ENCODE results near the gene RNF224. TPM values are rescaled to one million over a fixed set of nuclear protein-coding genes. Genes with fewer than 3 reads are reported as not detected.

The RNF224 gene
- polyA plus RNA-seq, 1 donor from 2014 or later, result not detected

DNA sequence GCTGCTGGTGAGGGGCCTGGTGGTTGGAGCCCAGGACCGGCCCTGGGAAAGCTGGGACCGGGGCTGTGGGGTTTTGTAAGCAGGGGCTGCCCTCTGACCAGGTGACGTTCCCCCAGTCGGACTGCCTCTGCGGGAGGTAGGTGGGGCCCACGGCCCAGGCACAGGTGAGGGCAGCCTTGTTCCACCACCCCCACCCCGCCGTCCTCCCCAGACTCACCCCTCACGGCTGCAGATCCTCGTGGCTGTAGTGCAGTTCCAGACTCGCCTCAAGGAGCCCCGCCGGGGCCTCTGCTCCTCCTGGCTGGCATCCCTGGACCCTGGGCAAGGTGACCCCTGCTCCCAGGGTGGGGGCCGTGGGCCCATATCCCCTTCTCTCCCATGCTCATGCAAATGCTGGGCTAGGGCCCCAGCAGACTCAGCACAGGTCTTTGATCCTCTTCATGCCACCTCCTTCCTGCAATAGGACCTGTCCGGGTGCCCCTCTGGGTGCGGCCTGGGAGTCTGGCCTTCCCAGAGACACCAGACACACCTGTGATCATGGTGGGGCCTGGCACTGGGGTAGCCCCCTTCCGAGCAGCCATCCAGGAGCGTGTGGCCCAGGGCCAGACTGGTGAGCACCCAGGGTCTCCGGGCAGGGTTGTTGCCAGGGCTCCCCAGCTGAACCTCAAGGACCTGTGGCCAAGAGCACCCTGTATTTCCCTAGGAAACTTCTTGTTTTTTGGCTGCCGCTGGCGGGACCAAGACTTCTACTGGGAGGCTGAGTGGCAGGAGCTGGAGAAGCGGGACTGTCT is 11.9 kb upstream of the RNF224 start:
- H3K27ac ChIP-seq (ENCODE audit: low read length), result no peak overlapping the region
- H4K20me1 ChIP-seq (ENCODE audit: insufficient read depth), result no peaks in the 10 kb centered on the region
- H3K36me3 ChIP-seq (ENCODE audit: insufficient read depth, low read length), result no peaks in the 10 kb centered on the region
- H3K27me3 ChIP-seq (ENCODE audit: insufficient read depth, low read depth, low read length), result no peaks in the 10 kb centered on the region
- no peaks in the 10 kb centered on the region for H3K9me2 ChIP-seq (ENCODE audit: insufficient read depth, low read length)
- TF ChIP-seq, protein P1, sequence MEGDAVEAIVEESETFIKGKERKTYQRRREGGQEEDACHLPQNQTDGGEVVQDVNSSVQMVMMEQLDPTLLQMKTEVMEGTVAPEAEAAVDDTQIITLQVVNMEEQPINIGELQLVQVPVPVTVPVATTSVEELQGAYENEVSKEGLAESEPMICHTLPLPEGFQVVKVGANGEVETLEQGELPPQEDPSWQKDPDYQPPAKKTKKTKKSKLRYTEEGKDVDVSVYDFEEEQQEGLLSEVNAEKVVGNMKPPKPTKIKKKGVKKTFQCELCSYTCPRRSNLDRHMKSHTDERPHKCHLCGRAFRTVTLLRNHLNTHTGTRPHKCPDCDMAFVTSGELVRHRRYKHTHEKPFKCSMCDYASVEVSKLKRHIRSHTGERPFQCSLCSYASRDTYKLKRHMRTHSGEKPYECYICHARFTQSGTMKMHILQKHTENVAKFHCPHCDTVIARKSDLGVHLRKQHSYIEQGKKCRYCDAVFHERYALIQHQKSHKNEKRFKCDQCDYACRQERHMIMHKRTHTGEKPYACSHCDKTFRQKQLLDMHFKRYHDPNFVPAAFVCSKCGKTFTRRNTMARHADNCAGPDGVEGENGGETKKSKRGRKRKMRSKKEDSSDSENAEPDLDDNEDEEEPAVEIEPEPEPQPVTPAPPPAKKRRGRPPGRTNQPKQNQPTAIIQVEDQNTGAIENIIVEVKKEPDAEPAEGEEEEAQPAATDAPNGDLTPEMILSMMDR (IDR thresholded peaks at IDR 0.05; ENCODE audit: poor library complexity, severe bottlenecking), result no peak
- TF ChIP-seq MXI1 (conservative IDR thresholded peaks at IDR 0.05; ENCODE audit: poor library complexity, severe bottlenecking) (no peak), EP300 (conservative IDR thresholded peaks at IDR 0.05; ENCODE audit: poor library complexity, severe bottlenecking) (no peak)
- H3K4me2 ChIP-seq (ENCODE audit: low read length), result no peak overlapping the region
- no peaks in the 10 kb centered on the region for H3K9me3 ChIP-seq (ENCODE audit: low read length)
- no peak overlapping the region for H3K4me3 ChIP-seq (ENCODE audit: low read length)
- H3K79me2 ChIP-seq (replicated peaks; ENCODE audit: insufficient read depth, low read length), result no peaks in the 10 kb centered on the region
- no peak overlapping the region for H2AFZ ChIP-seq (ENCODE audit: low read depth, low read length)
- H3K9ac ChIP-seq (ENCODE audit: low read length), result no peak overlapping the region
- H3F3A ChIP-seq (ENCODE audit: insufficient read depth, low read length, poor library complexity, severe bottlenecking), result no peaks in the 10 kb centered on the region

DNA sequence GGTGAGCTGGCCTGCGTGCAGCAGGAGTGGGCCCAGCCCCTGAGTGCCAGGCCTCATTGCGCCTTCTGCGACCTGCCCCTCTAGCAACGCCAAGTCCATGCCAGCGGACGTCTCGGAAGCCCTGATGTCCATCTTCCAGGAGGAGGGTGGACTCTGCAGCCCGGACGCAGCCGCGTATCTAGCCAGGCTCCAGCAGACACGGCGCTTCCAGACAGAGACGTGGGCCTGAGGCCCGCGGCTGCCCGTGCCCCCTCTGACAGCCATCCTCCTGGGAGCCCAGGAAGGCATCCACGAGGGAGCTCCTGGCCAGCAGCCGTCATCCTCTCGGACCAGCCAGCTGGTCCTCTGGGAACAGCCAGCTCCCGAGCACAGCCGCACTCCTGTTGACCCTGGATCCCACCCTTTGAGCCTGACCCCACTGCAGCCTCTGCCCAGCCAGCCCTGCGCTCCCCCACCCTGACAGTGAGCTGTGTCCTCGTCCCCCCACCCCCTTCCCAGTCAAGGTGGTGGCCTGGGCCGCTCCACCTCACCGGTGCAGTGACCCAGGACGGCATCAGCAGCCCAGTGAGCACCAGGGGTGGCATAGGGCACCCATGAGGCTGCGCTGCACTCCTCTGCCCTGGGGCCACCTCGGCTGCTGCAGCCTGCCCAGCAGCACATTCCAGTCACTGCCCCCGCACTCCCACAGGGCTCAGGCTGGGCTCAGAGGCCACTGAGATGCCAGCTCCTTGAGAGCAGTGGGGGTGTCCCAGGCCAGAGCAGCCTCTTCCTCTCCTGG is 10.9 kb upstream of the RNF224 start:
- Histone ChIP-seq H2AFZ (ENCODE audit: low read depth, low read length) (no peak overlapping the region), H3F3A (ENCODE audit: insufficient read depth, low read length, poor library complexity, severe bottlenecking) (no peaks in the 10 kb centered on the region), H4K20me1 (ENCODE audit: insufficient read depth) (no peaks in the 10 kb centered on the region), H3K9me3 (ENCODE audit: low read length) (no peaks in the 10 kb centered on the region), H3K9me2 (ENCODE audit: insufficient read depth, low read length) (no peaks in the 10 kb centered on the region), H3K4me3 (ENCODE audit: low read length) (no peak overlapping the region), H3K79me2 (replicated peaks; ENCODE audit: insufficient read depth, low read length) (no peaks in the 10 kb centered on the region), H3K27ac (ENCODE audit: low read length) (no peak overlapping the region), H3K4me2 (ENCODE audit: low read length) (no peak overlapping the region), H3K9ac (ENCODE audit: low read length) (no peak overlapping the region), H3K27me3 (ENCODE audit: insufficient read depth, low read depth, low read length) (no peaks in the 10 kb centered on the region), H3K36me3 (ENCODE audit: insufficient read depth, low read length) (no peaks in the 10 kb centered on the region)
- no peak for TF ChIP-seq TAF1 (IDR thresholded peaks at IDR 0.05; ENCODE audit: low read depth)
- TF ChIP-seq, protein P1 (IDR thresholded peaks at IDR 0.05; ENCODE audit: poor library complexity, severe bottlenecking), result no peak
- TF ChIP-seq, protein P2, sequence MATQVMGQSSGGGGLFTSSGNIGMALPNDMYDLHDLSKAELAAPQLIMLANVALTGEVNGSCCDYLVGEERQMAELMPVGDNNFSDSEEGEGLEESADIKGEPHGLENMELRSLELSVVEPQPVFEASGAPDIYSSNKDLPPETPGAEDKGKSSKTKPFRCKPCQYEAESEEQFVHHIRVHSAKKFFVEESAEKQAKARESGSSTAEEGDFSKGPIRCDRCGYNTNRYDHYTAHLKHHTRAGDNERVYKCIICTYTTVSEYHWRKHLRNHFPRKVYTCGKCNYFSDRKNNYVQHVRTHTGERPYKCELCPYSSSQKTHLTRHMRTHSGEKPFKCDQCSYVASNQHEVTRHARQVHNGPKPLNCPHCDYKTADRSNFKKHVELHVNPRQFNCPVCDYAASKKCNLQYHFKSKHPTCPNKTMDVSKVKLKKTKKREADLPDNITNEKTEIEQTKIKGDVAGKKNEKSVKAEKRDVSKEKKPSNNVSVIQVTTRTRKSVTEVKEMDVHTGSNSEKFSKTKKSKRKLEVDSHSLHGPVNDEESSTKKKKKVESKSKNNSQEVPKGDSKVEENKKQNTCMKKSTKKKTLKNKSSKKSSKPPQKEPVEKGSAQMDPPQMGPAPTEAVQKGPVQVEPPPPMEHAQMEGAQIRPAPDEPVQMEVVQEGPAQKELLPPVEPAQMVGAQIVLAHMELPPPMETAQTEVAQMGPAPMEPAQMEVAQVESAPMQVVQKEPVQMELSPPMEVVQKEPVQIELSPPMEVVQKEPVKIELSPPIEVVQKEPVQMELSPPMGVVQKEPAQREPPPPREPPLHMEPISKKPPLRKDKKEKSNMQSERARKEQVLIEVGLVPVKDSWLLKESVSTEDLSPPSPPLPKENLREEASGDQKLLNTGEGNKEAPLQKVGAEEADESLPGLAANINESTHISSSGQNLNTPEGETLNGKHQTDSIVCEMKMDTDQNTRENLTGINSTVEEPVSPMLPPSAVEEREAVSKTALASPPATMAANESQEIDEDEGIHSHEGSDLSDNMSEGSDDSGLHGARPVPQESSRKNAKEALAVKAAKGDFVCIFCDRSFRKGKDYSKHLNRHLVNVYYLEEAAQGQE (IDR thresholded peaks at IDR 0.05; ENCODE audit: borderline replicate concordance), result no peak
- TF ChIP-seq EP300 (conservative IDR thresholded peaks at IDR 0.05; ENCODE audit: poor library complexity, severe bottlenecking), result no peak
- no peak for TF ChIP-seq POLR2AphosphoS5 (IDR thresholded peaks at IDR 0.05)
- no peak for TF ChIP-seq RAD21 (conservative IDR thresholded peaks at IDR 0.05)
